A673 (cell line): ENCODE results near the gene TAF11L10. TPM values are rescaled to one million over a fixed set of nuclear protein-coding genes. Genes with fewer than 3 reads are reported as not detected.
"Not testable (repeated sequence)": the region's sequence is repeated elsewhere in the genome, so short reads cannot be mapped to it uniquely, and the experiment has no call there.

ENCODE experiments used
- BruUV-seq: library from RNA; stranded (reverse); fragments of 400-500 nt; replicated peaks from 2 replicates; lab custom pipeline; 2021; lab: Mats Ljungman, UMichigan
- CTCF ChIA-PET: fragments of 300-600 bp; sonication (Branson Sonifier 250); formaldehyde crosslinking; loops from one replicate; lab custom pipeline; 2022; ENCODE audit warnings: antibody characterized with exemption; lab: Charles Lee
- POLR2A ChIA-PET: fragments of 300-600 bp; sonication (Branson Sonifier 250); formaldehyde crosslinking; loops from one replicate; lab custom pipeline; 2022; ENCODE audit warnings: antibody characterized with exemption; ENCODE audit not compliant: low non-redundant PET; lab: Charles Lee
- DNase-seq: peaks from one replicate; pipeline ENCODE4 v3.0.0-alpha.2; 2015; ENCODE audit warnings: low spot score
- H3K27ac ChIP-seq: fragments of 200-600 bp; sonication (generic); 2 replicates; pipeline ENCODE4 v1.5.1; 2016; ENCODE audit warnings: mixed run types, low read depth, mild to moderate bottlenecking, mixed read lengths, antibody characterized with exemption, low read length; ENCODE audit not compliant: poor library complexity, severe bottlenecking
- H3K27me3 ChIP-seq: fragments of 200-600 bp; sonication (generic); replicated peaks from 2 replicates; pipeline ENCODE4 v1.6.1; 2017; ENCODE audit warnings: mixed run types, low read depth, mild to moderate bottlenecking, mixed read lengths, antibody characterized with exemption, low read length; ENCODE audit not compliant: insufficient read depth, poor library complexity
- H3K36me3 ChIP-seq: fragments of 200-600 bp; sonication (generic); 2 replicates; pipeline ENCODE4 v1.6.1; 2016; ENCODE audit warnings: mixed run types, mild to moderate bottlenecking, mixed read lengths, antibody characterized with exemption, low read length; ENCODE audit not compliant: insufficient read depth, poor library complexity, severe bottlenecking
- H3K4me1 ChIP-seq: fragments of 200-600 bp; sonication (generic); 2 replicates; pipeline ENCODE4 v1.6.1; 2017; ENCODE audit warnings: mixed run types, mild to moderate bottlenecking, mixed read lengths, antibody characterized with exemption, low read length; ENCODE audit not compliant: insufficient read depth, poor library complexity, severe bottlenecking
- H3K4me3 ChIP-seq: fragments of 200-600 bp; sonication (generic); 2 replicates; pipeline ENCODE4 v1.5.1; 2016; ENCODE audit warnings: low read depth, mixed run types, mild to moderate bottlenecking, mixed read lengths, low read length; ENCODE audit not compliant: poor library complexity, severe bottlenecking
- H3K9me3 ChIP-seq: fragments of 200-600 bp; sonication (generic); 2 replicates; pipeline ENCODE4 v1.6.1; 2016; ENCODE audit warnings: mixed run types, low read depth, mild to moderate bottlenecking, mixed read lengths, antibody characterized with exemption, low read length; ENCODE audit not compliant: poor library complexity, severe bottlenecking
- CTCF ChIP-seq: fragments of 300-800, 200-600 bp; sonication (generic); conservative IDR thresholded peaks from 2 replicates; pipeline ENCODE4 v1.5.1; 2017; ENCODE audit warnings: low read depth, mild to moderate bottlenecking, antibody characterized with exemption, low read length, moderate library complexity, mixed read lengths
- EZH2 ChIP-seq: fragments of 200-600 bp; sonication (generic); IDR thresholded peaks from 2 replicates; pipeline ENCODE4 v1.6.1; 2017; ENCODE audit warnings: borderline replicate concordance, low read depth, mild to moderate bottlenecking, mixed read lengths, antibody characterized with exemption, low read length; ENCODE audit not compliant: poor library complexity, severe bottlenecking
- intact Hi-C: fragments of 100-400 bp; cut with micrococcal nuclease; formaldehyde crosslinking; loops from one replicate; pipeline ENCODE4 v1.10.0; 2022; ENCODE audit not compliant: unreplicated experiment
- total RNA-seq: library from RNA; stranded (reverse); gene quantifications from 2 replicates; pipeline ENCODE4 v1.2.3, GENCODE V29; 2021

Gene TAF11L10
- total RNA-seq, 1 experiment from 2014 or later, result 1.7 TPM

DNA sequence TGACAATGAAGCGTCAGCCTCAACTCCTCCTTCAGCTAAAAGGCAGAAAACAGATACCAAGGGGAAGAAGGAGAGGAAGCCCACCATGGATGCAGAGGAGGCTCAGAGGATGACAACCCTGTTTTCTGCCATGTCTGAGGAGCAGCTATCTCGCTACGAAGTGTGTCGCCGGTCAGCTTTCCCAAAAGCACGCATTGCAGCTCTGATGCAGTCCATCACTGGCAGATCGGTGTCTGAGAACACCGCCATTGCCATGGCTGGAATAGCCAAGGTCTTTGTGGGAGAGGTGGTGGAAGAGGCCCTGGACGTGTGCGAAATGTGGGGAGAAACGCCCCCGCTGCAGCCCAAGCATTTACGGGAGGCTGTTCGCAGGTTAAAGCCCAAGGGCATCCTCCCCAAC is 7.3 kb upstream of the TAF11L10 start:
- Histone ChIP-seq H3K36me3 (no peaks in the 10 kb centered on the region), H3K27me3 (no peaks in the 10 kb centered on the region), H3K4me3 (no peak overlapping the region), H3K9me3 (no peaks in the 10 kb centered on the region), H3K4me1 (no peaks in the 10 kb centered on the region), H3K27ac (no peak overlapping the region)
- no TSS peak for BruUV-seq
- TF ChIP-seq EZH2, result no peak
- TF ChIP-seq CTCF, result no peak
- CTCF ChIA-PET, result no interaction called here
- DNase-seq, result no peak
- intact Hi-C loops, result no loop called here
- POLR2A ChIA-PET, result interaction anchor here (0.5 kb wide), 1 partner anchor 285 kb away, joined by 3 read pairs; no protein-coding TSS in a partner anchor

- H3K4me1 ChIP-seq, intact Hi-C loops, H3K9me3 ChIP-seq, H3K36me3 ChIP-seq, BruUV-seq, H3K4me3 ChIP-seq, POLR2A ChIA-PET, H3K27ac ChIP-seq, H3K27me3 ChIP-seq: not testable (repeated sequence)
- peak; percentile 54 for DNase-seq
- CTCF ChIA-PET, result interaction anchor here (0.6 kb wide), 1 partner anchor 274 kb away, joined by 4 read pairs; no protein-coding TSS in a partner anchor
These were observed 6.3 kb upstream of the TAF11L10 start, which contains the start of gene TAF11L11 for GRCh38 chr5:17603880-17604279. Gene TAF11L11, plus strand, starts transcription at chr5:17604183.

DNA sequence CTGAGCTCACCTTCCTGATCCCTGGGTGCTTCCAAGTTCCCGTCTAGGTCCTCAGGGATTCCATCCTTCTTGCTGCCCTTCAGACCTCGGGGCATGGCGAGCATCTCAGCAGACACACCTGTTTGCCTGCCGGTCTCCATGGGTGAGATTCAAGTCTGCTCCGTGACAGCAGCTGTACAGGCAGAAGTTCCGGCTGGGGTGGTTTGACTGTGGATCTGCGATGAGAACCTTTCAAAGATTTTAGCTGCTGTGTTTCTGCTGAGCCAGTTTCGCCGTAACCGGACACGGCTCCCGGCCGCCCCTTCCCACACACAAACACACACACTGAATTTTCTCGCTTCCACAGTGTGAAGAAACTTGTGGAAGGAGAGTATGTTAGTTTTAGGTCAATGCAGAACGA is 3.4 kb downstream of the TAF11L10 start, which contains the start of gene TAF11L9:
TSS of gene TAF11L9 (minus strand) at position 140 of the 400 bp plus-strand sequence.
- H3K4me3 ChIP-seq, H3K36me3 ChIP-seq, CTCF ChIA-PET, BruUV-seq, DNase-seq, H3K27ac ChIP-seq, POLR2A ChIA-PET, H3K9me3 ChIP-seq, H3K27me3 ChIP-seq, intact Hi-C loops, H3K4me1 ChIP-seq: not testable (repeated sequence)

DNA sequence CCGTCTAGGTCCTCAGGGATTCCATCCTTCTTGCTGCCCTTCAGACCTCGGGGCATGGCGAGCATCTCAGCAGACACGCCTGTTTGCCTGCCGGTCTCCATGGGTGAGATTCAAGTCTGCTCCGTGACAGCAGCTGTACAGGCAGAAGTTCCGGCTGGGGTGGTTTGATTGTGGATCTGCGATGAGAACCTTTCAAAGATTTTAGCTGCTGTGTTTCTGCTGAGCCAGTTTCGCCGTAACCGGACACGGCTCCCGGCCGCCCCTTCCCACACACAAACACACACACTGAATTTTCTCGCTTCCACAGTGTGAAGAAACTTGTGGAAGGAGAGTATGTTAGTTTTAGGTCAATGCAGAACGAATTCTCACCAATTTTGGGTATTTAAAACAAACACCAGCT is 6.8 kb downstream of the TAF11L10 start, which contains the start of gene TAF11L8:
TSS of gene TAF11L8 (minus strand) at position 101 of the 400 bp plus-strand sequence.
- CTCF ChIA-PET, H3K27me3 ChIP-seq, BruUV-seq, H3K36me3 ChIP-seq, H3K4me3 ChIP-seq, H3K4me1 ChIP-seq, intact Hi-C loops, H3K9me3 ChIP-seq, POLR2A ChIA-PET, H3K27ac ChIP-seq, DNase-seq: not testable (repeated sequence)

GRCh38 chr5:17585658-17586057 is 12.0 kb downstream of the TAF11L10 start, which contains the start of gene TAF11L7:
Gene TAF11L7, minus strand, starts transcription at chr5:17585758.
- H3K9me3 ChIP-seq, H3K4me3 ChIP-seq, BruUV-seq, CTCF ChIA-PET, intact Hi-C loops, DNase-seq, H3K36me3 ChIP-seq, H3K4me1 ChIP-seq, POLR2A ChIA-PET, H3K27ac ChIP-seq, H3K27me3 ChIP-seq: not testable (repeated sequence)

Other genes with a start within 250 kb of the TAF11L10 start
- gene TAF11L2, start 99.6 kb downstream of the TAF11L10 start, total RNA-seq, result not detected in 2 replicates
- not detected in 2 replicates for gene TAF11L3, start 79.5 kb downstream of the TAF11L10 start, total RNA-seq
- gene TAF11L4, start 76.0 kb downstream of the TAF11L10 start, total RNA-seq, result not detected in 2 replicates
- 1.4 and 1.7 TPM in 2 replicates for gene TAF11L5, start 72.6 kb downstream of the TAF11L10 start, total RNA-seq
- gene TAF11L6, start 69.2 kb downstream of the TAF11L10 start, total RNA-seq, result not detected in 2 replicates
- gene TAF11L7, start 12.1 kb downstream of the TAF11L10 start, total RNA-seq, result not detected in 2 replicates
- gene TAF11L8, start 6.9 kb downstream of the TAF11L10 start, total RNA-seq, result not detected in 2 replicates
- gene TAF11L9, start 3.4 kb downstream of the TAF11L10 start, total RNA-seq, result not detected in 2 replicates
- gene TAF11L11, start 6.4 kb upstream of the TAF11L10 start, total RNA-seq, result 0.64 and 0.85 TPM in 2 replicates
- not detected in 2 replicates for gene TAF11L12, start 12.6 kb upstream of the TAF11L10 start, total RNA-seq
- not detected in 2 replicates for gene TAF11L13, start 34.3 kb upstream of the TAF11L10 start, total RNA-seq
- gene TAF11L14, start 36.6 kb upstream of the TAF11L10 start, total RNA-seq, result not detected in 2 replicates